ENCODE data around the gene GCHFR.

GCHFR gene

DNA sequence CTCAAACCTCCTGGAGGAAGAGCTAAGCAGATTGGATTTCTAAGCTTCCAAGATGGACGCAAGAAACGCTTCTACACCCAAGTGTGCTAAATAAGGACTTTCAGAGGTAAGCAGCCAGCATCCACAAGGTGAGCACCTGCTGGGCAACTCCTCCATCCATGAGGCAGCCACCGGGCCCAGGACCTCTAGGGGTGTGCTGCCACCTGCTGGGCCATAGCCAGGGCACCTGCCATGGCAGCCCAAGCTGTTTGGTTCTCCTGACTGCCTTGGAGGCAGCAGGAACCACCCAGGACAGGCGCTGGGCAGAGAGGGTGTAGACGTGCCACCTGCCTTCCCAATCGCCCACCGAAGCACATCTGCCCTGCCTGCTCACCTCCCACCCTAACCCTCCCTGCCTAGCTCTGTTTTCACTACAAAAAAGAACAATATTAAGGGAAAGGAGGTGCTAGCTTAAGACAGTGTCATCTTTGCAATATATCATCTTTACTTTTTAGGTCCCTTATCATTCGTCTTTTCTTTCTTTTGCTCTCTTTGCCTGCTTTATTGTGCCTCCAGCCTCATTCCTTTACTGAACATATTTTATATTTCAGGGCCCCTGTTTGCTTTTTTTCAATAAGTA is 18.9 kb downstream of the GCHFR start:
- DNase-seq, result peak; percentile 84

GRCh38 chr15:40785164-40785563 is 21.3 kb downstream of the GCHFR start:
- DNase-seq, result no peak

GRCh38 chr15:40785814-40786213 is 21.9 kb downstream of the GCHFR start:
- no peak for DNase-seq

GRCh38 chr15:40787344-40787841 is 23.5 kb downstream of the GCHFR start:
- DNase-seq, result peak; percentile 50

- no peak for DNase-seq
These were observed 24.1 kb downstream of the GCHFR start for GRCh38 chr15:40787991-40788390.

- DNase-seq, result no peak
These were observed 25.3 kb downstream of the GCHFR start for GRCh38 chr15:40789119-40789518.

DNA sequence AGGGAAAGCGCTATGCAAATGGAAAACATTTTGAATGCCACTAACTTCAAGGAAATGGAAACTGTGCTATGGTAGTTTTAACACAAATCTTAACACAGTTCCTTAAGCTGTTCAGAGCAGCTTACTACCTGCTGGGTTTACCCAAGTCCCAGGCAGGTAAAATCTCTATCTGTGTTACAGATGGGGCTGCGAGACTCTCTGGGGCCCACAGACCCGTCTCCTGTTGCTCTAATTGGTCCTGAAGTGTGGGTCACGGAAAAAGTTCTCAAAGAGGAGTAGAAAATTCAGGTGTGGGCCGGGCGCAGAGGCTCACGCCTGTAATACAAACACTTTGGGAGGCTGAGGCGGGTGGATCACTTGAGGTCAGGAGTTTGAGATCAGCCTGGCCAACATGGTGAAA is 26.1 kb downstream of the GCHFR start:
- DNase-seq, result no peak

GRCh38 chr15:40790718-40791117 is 26.9 kb downstream of the GCHFR start:
- DNase-seq, result no peak

GRCh38 chr15:40792394-40792793 is 28.5 kb downstream of the GCHFR start:
- DNase-seq, result no peak

GRCh38 chr15:40793216-40793989 is 29.5 kb downstream of the GCHFR start:
- no peak for DNase-seq

DNA sequence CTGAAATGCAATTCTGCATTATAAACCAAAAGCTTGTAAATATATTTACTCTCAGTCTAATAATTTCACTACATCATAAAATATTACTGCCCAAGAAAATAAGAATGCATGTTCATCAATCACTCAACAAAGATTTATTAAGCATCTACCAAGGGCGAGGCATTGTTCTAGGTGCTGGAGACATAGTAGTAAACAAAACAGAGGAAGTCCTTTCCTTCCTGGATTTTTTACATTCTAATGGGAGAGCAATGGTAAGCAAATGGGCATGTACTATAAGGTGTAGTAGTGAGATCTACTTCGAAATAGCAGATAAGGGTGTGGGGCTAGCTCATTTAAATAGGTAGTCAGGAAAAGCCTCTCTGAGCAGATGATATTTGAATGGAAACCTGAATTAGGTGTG is 32.2 kb downstream of the GCHFR start:
- no peak for DNase-seq

DNA sequence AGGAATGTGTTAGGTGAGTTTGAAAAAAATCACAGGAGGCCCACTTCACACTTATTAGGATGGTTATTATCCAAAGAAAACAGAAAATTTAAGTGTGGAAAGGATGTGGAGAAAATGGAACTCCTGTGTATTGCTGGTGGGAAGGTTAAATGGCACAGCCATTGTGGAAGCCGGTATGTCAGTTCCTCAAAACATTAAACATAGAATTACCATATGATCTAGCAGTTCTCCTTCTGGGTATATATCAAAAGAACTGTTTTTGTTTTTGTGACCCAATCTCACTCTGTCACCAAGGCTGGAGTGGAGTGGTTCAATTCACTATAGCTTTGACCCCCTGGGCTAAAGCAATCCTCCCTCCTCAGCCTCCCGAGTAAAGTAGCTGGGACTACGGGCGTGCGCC is 32.6 kb downstream of the GCHFR start:
- no peak for DNase-seq

DNA sequence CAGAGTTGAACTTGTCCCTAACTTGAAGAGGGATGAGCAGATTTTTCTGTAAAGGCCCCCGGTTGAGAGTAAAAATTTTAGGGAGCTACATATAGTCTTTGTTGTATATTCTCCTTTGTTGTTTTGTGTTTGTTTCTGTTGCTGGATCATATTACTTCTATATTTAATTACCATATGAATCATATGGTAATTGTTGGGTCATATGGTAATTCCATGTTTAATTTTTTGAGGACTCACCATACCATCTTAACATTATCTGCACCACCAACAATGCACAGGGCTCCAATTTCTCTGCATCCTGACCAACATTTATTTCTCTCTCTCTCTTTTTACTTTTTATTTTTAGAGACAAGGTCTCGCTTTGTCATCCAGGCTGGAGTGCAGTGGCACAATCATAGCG is 35.7 kb downstream of the GCHFR start:
- no peak for DNase-seq

DNA sequence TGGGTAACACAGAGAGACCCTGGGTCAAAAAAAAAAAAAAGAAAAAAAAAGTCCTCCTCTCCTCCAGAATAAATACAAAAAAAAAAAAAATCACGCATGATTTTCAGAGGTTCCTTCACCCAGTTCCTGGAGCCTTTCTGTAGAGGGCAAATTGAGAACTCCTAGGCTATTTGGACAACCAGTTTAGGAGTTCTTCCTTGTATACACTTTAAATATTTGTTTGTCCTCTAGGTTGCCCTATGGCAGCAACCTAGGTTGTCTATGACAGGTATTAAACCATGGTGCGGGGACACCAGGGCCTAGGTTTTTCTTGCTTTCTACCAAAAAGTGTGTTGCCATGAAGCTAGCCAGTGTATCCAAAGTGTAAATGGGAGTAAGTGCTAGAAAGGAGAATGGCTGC is 39.2 kb downstream of the GCHFR start:
- DNase-seq, result no peak

DNA sequence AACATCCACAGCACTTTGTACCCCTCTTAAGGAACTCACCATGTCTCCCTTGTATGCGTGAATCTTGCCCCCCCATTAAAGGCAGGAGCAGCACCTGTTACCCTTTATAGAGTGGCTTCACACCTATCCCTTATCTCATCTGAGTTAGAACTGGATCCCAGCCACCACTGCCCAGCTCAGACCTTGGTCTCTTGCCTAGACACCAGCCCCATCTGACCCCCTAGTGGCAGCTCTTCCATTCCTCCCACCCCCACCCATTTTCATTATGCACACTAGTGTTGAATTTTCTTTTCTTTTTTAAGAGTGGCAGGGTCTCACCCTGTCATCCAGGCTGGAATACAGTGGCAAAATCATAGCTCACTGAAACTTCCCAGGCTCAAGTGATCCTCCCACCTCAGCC is 39.8 kb downstream of the GCHFR start:
- DNase-seq, result no peak

DNA sequence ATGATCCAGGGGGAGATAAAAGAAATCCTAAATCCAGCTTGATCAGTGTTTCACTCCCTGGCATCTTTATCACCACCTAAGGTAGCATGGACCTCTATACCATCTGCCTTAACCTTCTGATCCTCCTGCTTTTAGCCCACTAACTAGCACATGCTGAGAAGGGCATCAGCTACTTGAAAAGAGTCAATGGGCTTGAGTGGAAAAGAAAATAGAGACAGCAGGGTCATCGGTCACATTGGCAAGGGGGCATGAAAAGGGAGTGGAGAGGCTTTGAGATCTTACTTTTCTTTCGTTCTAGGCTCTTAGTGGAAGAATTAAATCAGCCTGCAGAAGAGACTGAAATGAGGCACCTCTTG is 42.8 kb downstream of the GCHFR start:
- no peak for DNase-seq

DNA sequence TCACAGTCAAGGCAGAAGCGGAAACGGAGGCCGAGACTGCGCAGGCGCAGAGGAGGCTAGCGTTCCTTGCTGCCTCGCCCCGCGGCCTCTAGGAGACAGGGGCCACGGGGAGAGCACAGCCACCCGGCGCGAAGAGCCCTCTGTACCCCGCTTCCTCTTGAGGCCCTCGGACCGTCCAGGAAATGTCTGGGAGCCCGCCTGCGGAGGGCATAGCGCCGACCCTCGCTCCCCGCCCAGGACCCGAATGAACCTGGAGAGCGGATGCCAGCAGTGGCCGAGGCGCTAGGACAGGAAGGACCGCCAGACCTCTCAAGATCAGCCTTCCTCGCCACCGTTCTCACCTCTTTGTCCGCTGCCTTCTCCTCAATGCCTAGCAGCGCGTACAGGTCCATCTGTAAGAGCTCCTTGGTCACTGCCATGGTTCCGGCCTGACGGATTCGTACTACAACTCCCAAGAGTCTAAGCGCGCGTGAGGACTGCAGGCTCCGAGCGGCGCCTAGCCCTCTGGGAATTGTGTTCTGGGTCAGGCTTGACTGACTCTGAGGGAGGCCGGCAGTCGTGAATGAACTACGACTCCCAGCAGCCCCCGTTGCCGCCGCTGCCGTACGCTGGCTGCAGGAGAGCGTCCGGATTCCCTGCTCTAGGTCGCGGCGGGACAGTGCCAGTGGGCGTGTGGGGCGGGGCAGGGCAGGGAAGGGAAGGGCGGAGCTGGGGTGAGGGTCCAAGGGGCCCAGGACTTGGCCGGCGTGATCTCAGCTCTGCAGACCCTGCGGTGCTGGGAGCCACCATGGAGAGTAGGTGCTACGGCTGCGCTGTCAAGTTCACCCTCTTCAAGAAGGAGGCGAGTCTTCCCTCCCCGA is 43.4 kb downstream of the GCHFR start, which contains the start of the genes DNAJC17 and ZFYVE19:
TSS of gene DNAJC17 (minus strand) at position 446 of the 860 bp plus-strand sequence. CDS start at position 419, 27 bp downstream.
TSS of gene ZFYVE19 (plus strand) at position 62 of the 860 bp plus-strand sequence. CDS start at position 563, 501 bp downstream.
- DNase-seq, result peak; percentile 92

- no peak for DNase-seq
These were observed 44.1 kb downstream of the GCHFR start for GRCh38 chr15:40807888-40808461.

GRCh38 chr15:40808861-40809450 is 45.1 kb downstream of the GCHFR start:
- DNase-seq, result no peak

DNA sequence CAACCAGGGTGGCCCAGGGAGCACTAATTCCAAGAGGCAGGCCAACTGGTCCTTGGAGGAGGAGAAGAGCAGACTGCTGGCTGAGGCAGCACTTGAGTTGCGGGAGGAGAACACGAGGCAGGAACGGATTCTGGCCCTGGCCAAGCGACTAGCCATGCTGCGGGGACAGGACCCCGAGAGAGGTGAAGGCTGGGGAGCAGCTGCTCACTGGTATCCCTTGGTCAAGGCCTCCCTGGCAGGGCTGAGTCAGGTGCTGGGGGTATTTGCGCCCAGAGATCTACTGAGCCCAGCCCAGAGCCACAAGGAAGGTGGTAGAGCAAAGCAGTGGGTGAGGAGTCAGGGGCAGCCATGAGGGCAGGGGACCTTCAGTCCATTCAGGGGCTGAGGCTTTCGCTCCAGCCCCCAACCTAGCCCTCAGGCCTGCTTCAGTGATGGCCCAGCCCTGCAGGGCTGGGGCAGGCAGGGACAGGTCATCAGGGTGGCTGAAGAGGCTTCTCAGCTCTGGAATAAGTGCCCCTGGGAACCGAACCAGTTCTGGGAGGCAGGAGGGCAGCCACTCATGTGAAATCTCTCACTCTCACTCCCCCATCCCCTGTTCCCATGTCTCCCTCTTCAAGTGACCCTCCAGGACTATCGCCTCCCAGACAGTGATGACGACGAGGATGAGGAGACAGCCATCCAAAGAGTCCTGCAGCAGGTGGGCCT is 49.0 kb downstream of the GCHFR start:
- DNase-seq, result no peak

- DNase-seq, result no peak
These were observed 51.3 kb downstream of the GCHFR start for GRCh38 chr15:40815042-40815698.

All from activated T-cell treated with anti-CD3 and anti-CD28 coated beads, Interleukin-2, amount 50 U/mL, for 1 hour (primary cell).